SK-N-SH treated with all-trans-retinoic acid at 6 μM for 48 hours (cell line): Measurements from ENCODE around the gene FLRT1.

Experiments used
- ATAC-seq: fragments of 200-7000 bp; cut with Tn5 transposase; 3 replicates; pipeline ENCODE4 v1.9.1; 2020; ENCODE audit warnings: mild to moderate bottlenecking, moderate library complexity
- ARNTL ChIP-seq: fragments of 450-650 bp; formaldehyde crosslinking; IDR thresholded peaks from 2 replicates; pipeline ENCODE4 v1.5.0; 2020; ENCODE audit warnings: low read depth, mild to moderate bottlenecking, moderate library complexity, borderline replicate concordance
- BACH2 ChIP-seq: fragments of 250-450 bp; sonication (Bioruptor Pico); IDR thresholded peaks from 2 replicates; pipeline ENCODE4 v1.9.0; 2021; ENCODE audit warnings: mild to moderate bottlenecking, borderline replicate concordance
- CSDC2 ChIP-seq: fragments of 250-450 bp; sonication (Bioruptor Pico); IDR thresholded peaks from 2 replicates; pipeline ENCODE4 v1.5.0; 2020; ENCODE audit warnings: mild to moderate bottlenecking, moderate library complexity
- ESRRG ChIP-seq: fragments of 250-450 bp; sonication (Bioruptor Pico); IDR thresholded peaks from 2 replicates; pipeline ENCODE4 v1.6.1; 2021; ENCODE audit warnings: mild to moderate bottlenecking
- GLIS3 ChIP-seq: fragments of 250-450 bp; sonication (Bioruptor Pico); IDR thresholded peaks from 2 replicates; pipeline ENCODE4 v1.5.0; 2020; ENCODE audit warnings: mild to moderate bottlenecking, moderate library complexity
- ISL1 ChIP-seq: fragments of 250-450 bp; sonication (Bioruptor Pico); IDR thresholded peaks from 2 replicates; pipeline ENCODE4 v2.1.2; 2022; ENCODE audit warnings: mild to moderate bottlenecking, moderate library complexity
- OSR1 ChIP-seq: fragments of 250-450 bp; sonication (Bioruptor Pico); IDR thresholded peaks from 2 replicates; pipeline ENCODE4 v1.8.0; 2022; ENCODE audit warnings: moderate library complexity, mild to moderate bottlenecking, inconsistent platforms
- PATZ1 ChIP-seq: fragments of 250-450 bp; sonication (Bioruptor Pico); IDR thresholded peaks from 2 replicates; pipeline ENCODE4 v1.8.0; 2020; ENCODE audit warnings: mild to moderate bottlenecking, moderate library complexity, borderline replicate concordance
- POU6F1 ChIP-seq: fragments of 250-450 bp; sonication (Bioruptor Pico); IDR thresholded peaks from 2 replicates; pipeline ENCODE4 v1.8.0; 2021; ENCODE audit warnings: low read depth, mild to moderate bottlenecking, moderate library complexity, borderline replicate concordance
- RARB ChIP-seq: fragments of 250-450 bp; sonication (Bioruptor Pico); IDR thresholded peaks from 2 replicates; pipeline ENCODE4 v1.8.0; 2021; ENCODE audit warnings: mild to moderate bottlenecking, moderate library complexity
- SNAI2 ChIP-seq: fragments of 250-450 bp; sonication (Bioruptor Pico); IDR thresholded peaks from 2 replicates; pipeline ENCODE4 v1.5.0; 2020; ENCODE audit warnings: mild to moderate bottlenecking, moderate library complexity
- TCF4 ChIP-seq: fragments of 250-450 bp; sonication (Bioruptor Pico); IDR thresholded peaks from 2 replicates; pipeline ENCODE4 v1.8.0; 2021; ENCODE audit warnings: mild to moderate bottlenecking, moderate library complexity, borderline replicate concordance
- TOX ChIP-seq: fragments of 250-450 bp; sonication (Bioruptor Pico); IDR thresholded peaks from 2 replicates; pipeline ENCODE4 v1.8.0; 2021; ENCODE audit warnings: mild to moderate bottlenecking, moderate library complexity, borderline replicate concordance
- ZFP3 ChIP-seq: fragments of 250-450 bp; sonication (Bioruptor Pico); IDR thresholded peaks from 2 replicates; pipeline ENCODE4 v1.5.0; 2020; ENCODE audit warnings: mild to moderate bottlenecking, moderate library complexity
- ZFP30 ChIP-seq: fragments of 450-650 bp; formaldehyde crosslinking; IDR thresholded peaks from 2 replicates; pipeline ENCODE4 v1.5.0; 2022; ENCODE audit warnings: mild to moderate bottlenecking, moderate library complexity
- ZNF565 ChIP-seq: fragments of 450-650 bp; formaldehyde crosslinking; conservative IDR thresholded peaks from 2 replicates; pipeline ENCODE4 v1.5.0; 2020; ENCODE audit warnings: low read depth, mild to moderate bottlenecking, moderate library complexity
- ZNF70 ChIP-seq: fragments of 450-650 bp; formaldehyde crosslinking; IDR thresholded peaks from 2 replicates; pipeline ENCODE4 v1.5.0; 2020; ENCODE audit warnings: mild to moderate bottlenecking, moderate library complexity
- ZNF8 ChIP-seq: fragments of 450-650 bp; formaldehyde crosslinking; IDR thresholded peaks from 2 replicates; pipeline ENCODE4 v1.5.0; 2020; ENCODE audit warnings: mild to moderate bottlenecking, moderate library complexity
- TF ChIP-seq, protein P1 (sequence below): fragments of 250-450 bp; sonication (Bioruptor Pico); IDR thresholded peaks from 2 replicates; pipeline ENCODE4 v1.5.1; 2021; ENCODE audit warnings: mild to moderate bottlenecking, moderate library complexity
- TF ChIP-seq, protein P2 (sequence below): fragments of 250-450 bp; sonication (Bioruptor Pico); IDR thresholded peaks from 2 replicates; pipeline ENCODE4 v1.5.1; 2020; ENCODE audit warnings: low read depth, mild to moderate bottlenecking, moderate library complexity
- TF ChIP-seq, protein P3 (sequence below): fragments of 250-450 bp; sonication (Bioruptor Pico); IDR thresholded peaks from 2 replicates; pipeline ENCODE4 v1.5.0; 2020; ENCODE audit warnings: mild to moderate bottlenecking, moderate library complexity

Gene FLRT1

GRCh38 chr11:64063777-64064176 lies 28.0 kb downstream of the FLRT1 start:
- no peak for TF ChIP-seq ZFP30
- no peak for TF ChIP-seq OSR1 (CRISPR knock-in tag)
- TF ChIP-seq, protein P1, sequence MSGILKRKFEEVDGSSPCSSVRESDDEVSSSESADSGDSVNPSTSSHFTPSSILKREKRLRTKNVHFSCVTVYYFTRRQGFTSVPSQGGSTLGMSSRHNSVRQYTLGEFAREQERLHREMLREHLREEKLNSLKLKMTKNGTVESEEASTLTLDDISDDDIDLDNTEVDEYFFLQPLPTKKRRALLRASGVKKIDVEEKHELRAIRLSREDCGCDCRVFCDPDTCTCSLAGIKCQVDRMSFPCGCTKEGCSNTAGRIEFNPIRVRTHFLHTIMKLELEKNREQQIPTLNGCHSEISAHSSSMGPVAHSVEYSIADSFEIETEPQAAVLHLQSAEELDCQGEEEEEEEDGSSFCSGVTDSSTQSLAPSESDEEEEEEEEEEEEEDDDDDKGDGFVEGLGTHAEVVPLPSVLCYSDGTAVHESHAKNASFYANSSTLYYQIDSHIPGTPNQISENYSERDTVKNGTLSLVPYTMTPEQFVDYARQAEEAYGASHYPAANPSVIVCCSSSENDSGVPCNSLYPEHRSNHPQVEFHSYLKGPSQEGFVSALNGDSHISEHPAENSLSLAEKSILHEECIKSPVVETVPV (CRISPR knock-in tag), result no peak
- TF ChIP-seq SNAI2 (CRISPR knock-in tag), result no peak
- TF ChIP-seq RARB, result no peak
- TF ChIP-seq, protein P2, sequence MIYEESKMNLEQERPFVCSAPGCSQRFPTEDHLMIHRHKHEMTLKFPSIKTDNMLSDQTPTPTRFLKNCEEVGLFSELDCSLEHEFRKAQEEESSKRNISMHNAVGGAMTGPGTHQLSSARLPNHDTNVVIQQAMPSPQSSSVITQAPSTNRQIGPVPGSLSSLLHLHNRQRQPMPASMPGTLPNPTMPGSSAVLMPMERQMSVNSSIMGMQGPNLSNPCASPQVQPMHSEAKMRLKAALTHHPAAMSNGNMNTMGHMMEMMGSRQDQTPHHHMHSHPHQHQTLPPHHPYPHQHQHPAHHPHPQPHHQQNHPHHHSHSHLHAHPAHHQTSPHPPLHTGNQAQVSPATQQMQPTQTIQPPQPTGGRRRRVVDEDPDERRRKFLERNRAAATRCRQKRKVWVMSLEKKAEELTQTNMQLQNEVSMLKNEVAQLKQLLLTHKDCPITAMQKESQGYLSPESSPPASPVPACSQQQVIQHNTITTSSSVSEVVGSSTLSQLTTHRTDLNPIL (CRISPR knock-in tag), result no peak
- no peak for TF ChIP-seq ZNF565 (CRISPR knock-in tag)
- TF ChIP-seq, protein P3, sequence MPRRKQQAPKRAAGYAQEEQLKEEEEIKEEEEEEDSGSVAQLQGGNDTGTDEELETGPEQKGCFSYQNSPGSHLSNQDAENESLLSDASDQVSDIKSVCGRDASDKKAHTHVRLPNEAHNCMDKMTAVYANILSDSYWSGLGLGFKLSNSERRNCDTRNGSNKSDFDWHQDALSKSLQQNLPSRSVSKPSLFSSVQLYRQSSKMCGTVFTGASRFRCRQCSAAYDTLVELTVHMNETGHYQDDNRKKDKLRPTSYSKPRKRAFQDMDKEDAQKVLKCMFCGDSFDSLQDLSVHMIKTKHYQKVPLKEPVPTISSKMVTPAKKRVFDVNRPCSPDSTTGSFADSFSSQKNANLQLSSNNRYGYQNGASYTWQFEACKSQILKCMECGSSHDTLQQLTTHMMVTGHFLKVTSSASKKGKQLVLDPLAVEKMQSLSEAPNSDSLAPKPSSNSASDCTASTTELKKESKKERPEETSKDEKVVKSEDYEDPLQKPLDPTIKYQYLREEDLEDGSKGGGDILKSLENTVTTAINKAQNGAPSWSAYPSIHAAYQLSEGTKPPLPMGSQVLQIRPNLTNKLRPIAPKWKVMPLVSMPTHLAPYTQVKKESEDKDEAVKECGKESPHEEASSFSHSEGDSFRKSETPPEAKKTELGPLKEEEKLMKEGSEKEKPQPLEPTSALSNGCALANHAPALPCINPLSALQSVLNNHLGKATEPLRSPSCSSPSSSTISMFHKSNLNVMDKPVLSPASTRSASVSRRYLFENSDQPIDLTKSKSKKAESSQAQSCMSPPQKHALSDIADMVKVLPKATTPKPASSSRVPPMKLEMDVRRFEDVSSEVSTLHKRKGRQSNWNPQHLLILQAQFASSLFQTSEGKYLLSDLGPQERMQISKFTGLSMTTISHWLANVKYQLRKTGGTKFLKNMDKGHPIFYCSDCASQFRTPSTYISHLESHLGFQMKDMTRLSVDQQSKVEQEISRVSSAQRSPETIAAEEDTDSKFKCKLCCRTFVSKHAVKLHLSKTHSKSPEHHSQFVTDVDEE, result no peak
- no peak for TF ChIP-seq ZNF8 (CRISPR knock-in tag)
- TF ChIP-seq ESRRG (CRISPR knock-in tag), result no peak
- no peak for TF ChIP-seq TCF4 (CRISPR knock-in tag)
- TF ChIP-seq ZNF70 (CRISPR knock-in tag), result no peak
- no peak for TF ChIP-seq POU6F1 (CRISPR knock-in tag)
- no peak for TF ChIP-seq GLIS3 (CRISPR knock-in tag)
- no peak for TF ChIP-seq ZFP3 (CRISPR knock-in tag)
- TF ChIP-seq PATZ1, result no peak
- TF ChIP-seq CSDC2 (CRISPR knock-in tag), result no peak
- TF ChIP-seq ARNTL, result no peak
- TF ChIP-seq TOX (CRISPR knock-in tag), result no peak
- TF ChIP-seq, all 23 proteins: peak for 0
- no peak for ATAC-seq

DNA sequence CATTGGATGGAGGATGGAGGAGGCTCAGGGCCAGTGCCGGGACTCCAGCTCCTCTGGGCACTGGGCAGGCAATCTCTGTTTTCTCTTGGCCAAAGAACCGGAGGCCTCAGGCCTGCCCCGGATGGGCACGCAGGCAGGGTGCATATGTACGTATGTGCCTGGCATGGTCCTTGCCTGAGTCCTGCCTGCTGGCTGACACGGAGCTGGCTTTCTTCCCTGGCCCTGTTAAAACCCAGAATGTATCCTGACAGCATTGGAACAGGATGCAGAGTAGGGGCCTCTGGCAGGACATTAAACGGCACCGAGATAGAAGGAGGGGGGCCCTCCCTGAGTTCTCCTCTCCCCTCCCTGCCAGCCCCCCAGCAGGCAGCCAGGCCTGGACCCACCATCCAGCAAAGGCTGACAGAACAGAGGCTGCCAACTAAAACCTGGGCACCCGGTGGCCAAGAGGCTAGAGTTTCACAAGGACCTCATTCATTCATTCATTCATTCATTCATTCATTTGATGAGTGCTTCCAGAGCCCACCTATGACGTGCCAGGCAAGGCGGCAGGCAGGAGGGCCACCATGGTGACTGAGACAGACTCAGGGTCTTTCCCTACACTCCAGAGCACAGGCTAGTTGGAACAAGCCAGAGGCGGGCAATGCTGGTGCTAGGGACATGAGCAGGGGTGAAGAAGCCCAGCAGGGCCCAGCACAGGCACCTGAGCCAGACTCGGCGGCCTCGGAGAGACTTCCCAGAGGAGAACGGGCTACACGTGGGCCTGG lies 28.8 kb downstream of the FLRT1 start:
- no peak for ATAC-seq
- TF ChIP-seq GLIS3 (CRISPR knock-in tag) (no peak), ESRRG (CRISPR knock-in tag) (no peak), ZFP3 (CRISPR knock-in tag) (no peak), ZNF8 (CRISPR knock-in tag) (no peak), CSDC2 (CRISPR knock-in tag) (no peak), SNAI2 (CRISPR knock-in tag) (no peak), ISL1 (CRISPR knock-in tag) (no peak), BACH2 (CRISPR knock-in tag) (no peak)
- TF ChIP-seq, protein P1 (CRISPR knock-in tag), result no peak
- TF ChIP-seq, protein P2 (CRISPR knock-in tag), result no peak
- TF ChIP-seq, protein P3, result no peak
